K562 (cell line): Measurements from ENCODE around the gene FKBP8. TPM values are rescaled to one million over a fixed set of nuclear protein-coding genes. Genes with fewer than 3 reads are reported as not detected.

ENCODE experiments used
- ATAC-seq: fragments of 200-7000 bp; cut with Tn5 transposase; 3 replicates; pipeline ENCODE4 v1.9.1; 2020; ENCODE audit warnings: moderate library complexity
- BruUV-seq: library from RNA; stranded (reverse); fragments of 400-500 nt; replicated peaks from 2 replicates; lab custom pipeline; 2021; lab: Mats Ljungman, UMichigan
- CTCF ChIA-PET: fragments of 300-600 bp; formaldehyde crosslinking; extraction: SDS; loops from one replicate; lab custom pipeline; 2021; ENCODE audit warnings: low intra/inter-chr PET ratio; lab: Yijun Ruan, JAX
- POLR2A ChIA-PET: fragments of 300-600, 350-650 bp; sonication (Branson Sonifier 250); formaldehyde crosslinking; extraction: SDS; loops from one replicate; lab custom pipeline; 2021; ENCODE audit warnings: antibody characterized with exemption, inconsistent platforms; lab: Yijun Ruan, JAX
- DNase-seq, 4 experiments: peaks; one replicate each; pipeline versions ENCODE4 v3.0.0 to v3.0.0-alpha.2; 2011 to 2018; ENCODE audit warnings: low spot score in 3 of 4, mixed read lengths in 3 of 4; ENCODE audit errors: extremely low read depth in 1 of 4
- FAIRE-seq: peaks from 2 replicates; lab custom pipeline; 2011; peaks lifted over from hg19 to GRCh38; lab: Jason Lieb, UNC
- H2AFZ ChIP-seq: 2 replicates; pipeline ENCODE4 v1.6.0; 2011; ENCODE audit warnings: low read depth, low read length, control low read depth, inconsistent platforms
- H3K27ac ChIP-seq: fragments of 200-600 bp; 3 replicates; pipeline ENCODE4 v1.8.0; 2011; ENCODE audit warnings: low read depth, mild to moderate bottlenecking, control low read depth, inconsistent platforms, low read length, moderate library complexity, mixed read lengths; ENCODE audit errors: extremely low read depth
- H3K27me3 ChIP-seq, 2 experiments: fragments of 300-600 bp in 1 of 2; 2 replicates in 1 of 2; 3 replicates in 1 of 2; pipeline versions ENCODE4 v1.6.0 to v1.8.0; 2011; ENCODE audit warnings: inconsistent platforms in 2 of 2, low read length in 2 of 2, mild to moderate bottlenecking in 1 of 2, mixed read lengths in 1 of 2, moderate library complexity in 1 of 2; ENCODE audit not compliant: control insufficient read depth in 2 of 2, insufficient read depth in 2 of 2
- H3K36me3 ChIP-seq: fragments of 300-600 bp; 3 replicates; pipeline ENCODE4 v1.8.0; 2011; ENCODE audit warnings: mild to moderate bottlenecking, low read length, inconsistent platforms; ENCODE audit not compliant: control insufficient read depth, insufficient read depth
- H3K4me1 ChIP-seq, 2 experiments: fragments of 200-600 bp in 1 of 2; replicated peaks in 1 of 2; 2 replicates in 1 of 2; 3 replicates in 1 of 2; pipeline versions ENCODE4 v1.5.1 to v1.8.0; 2011; ENCODE audit warnings: inconsistent platforms in 2 of 2, low read length in 2 of 2, mild to moderate bottlenecking in 1 of 2, mixed read lengths in 1 of 2, moderate library complexity in 1 of 2; ENCODE audit not compliant: control insufficient read depth in 2 of 2, insufficient read depth in 2 of 2
- H3K4me2 ChIP-seq: 2 replicates; pipeline ENCODE4 v1.6.1; 2011; ENCODE audit warnings: low read length, control low read depth, inconsistent platforms, mixed read lengths; ENCODE audit not compliant: insufficient read depth
- H3K4me3 ChIP-seq: fragments of 200-600 bp; sonication (generic), shearing (Covaris generic); 2 replicates; pipeline ENCODE4 v1.5.1; 2016; ENCODE audit warnings: control low read depth, inconsistent platforms
- H3K79me2 ChIP-seq: fragments of 200-600 bp; 3 replicates; pipeline ENCODE4 v1.8.0; 2011; ENCODE audit warnings: low read length, inconsistent platforms; ENCODE audit not compliant: control insufficient read depth, insufficient read depth
- H3K9ac ChIP-seq, 2 experiments: 2 replicates each; pipeline versions ENCODE4 v1.6.0 to v1.6.1; 2011; ENCODE audit warnings: low read depth in 2 of 2, low read length in 2 of 2, control low read depth in 1 of 2, inconsistent platforms in 1 of 2, mild to moderate bottlenecking in 1 of 2, mixed read lengths in 1 of 2; ENCODE audit not compliant: insufficient read depth in 1 of 2
- H3K9me1 ChIP-seq: one replicate; pipeline ENCODE4 v1.6.0; 2011; ENCODE audit warnings: inconsistent platforms, mild to moderate bottlenecking, low read length, moderate library complexity; ENCODE audit not compliant: control insufficient read depth, insufficient read depth
- H3K9me3 ChIP-seq: replicated peaks from 2 replicates; pipeline ENCODE4 v1.5.1; 2011; ENCODE audit warnings: low read depth, low read length, inconsistent platforms; ENCODE audit not compliant: control insufficient read depth, insufficient read depth
- H4K20me1 ChIP-seq: replicated peaks from 2 replicates; pipeline ENCODE4 v1.6.1; 2011; ENCODE audit warnings: low read length, inconsistent platforms, mixed read lengths; ENCODE audit not compliant: control insufficient read depth, insufficient read depth
- ARID4B ChIP-seq: sonication (generic); formaldehyde crosslinking; IDR thresholded peaks from 2 replicates; pipeline ENCODE4 v1.8.0; 2022; ENCODE audit warnings: mild to moderate bottlenecking, missing genetic modification reagents
- NR2C2 ChIP-seq, 2 experiments: fragments of 200-800 bp in 1 of 2; sonication (Bioruptor generic) in 1 of 2; sonication (generic) in 1 of 2; formaldehyde crosslinking in 1 of 2; IDR thresholded peaks; 2 replicates each; pipeline versions ENCODE4 v1.6.1 to v1.8.0; 2016 to 2022; ENCODE audit warnings: mild to moderate bottlenecking in 1 of 2, missing compliant biosample characterization in 1 of 2, missing genetic modification characterization in 1 of 2, missing genetic modification reagents in 1 of 2
- POLR2B ChIP-seq: fragments of 450-650 bp; IDR thresholded peaks from 2 replicates; pipeline ENCODE4 v1.6.1; 2018; ENCODE audit warnings: low read depth; ENCODE audit not compliant: partially characterized antibody
- PREB ChIP-seq: sonication (generic); formaldehyde crosslinking; IDR thresholded peaks from 2 replicates; pipeline ENCODE4 v1.8.1; 2023; ENCODE audit warnings: mild to moderate bottlenecking, missing genetic modification reagents
- SMARCA5 ChIP-seq: fragments of 450-650 bp; IDR thresholded peaks from 2 replicates; pipeline ENCODE4 v1.6.1; 2016
- SMARCE1 ChIP-seq: fragments of 450-650 bp; IDR thresholded peaks from 2 replicates; pipeline ENCODE4 v1.7.1; 2016; ENCODE audit warnings: mild to moderate bottlenecking
- TEAD2 ChIP-seq: fragments of 450-650 bp; IDR thresholded peaks from 2 replicates; pipeline ENCODE4 v1.6.1; 2016; ENCODE audit warnings: missing genetic modification characterization, control low read depth, missing compliant biosample characterization
- ZC3H4 ChIP-seq: sonication (generic); formaldehyde crosslinking; IDR thresholded peaks from 2 replicates; pipeline ENCODE4 v1.9.0; 2021; ENCODE audit warnings: missing genetic modification reagents, borderline replicate concordance
- ZNF12 ChIP-seq: sonication (generic); formaldehyde crosslinking; IDR thresholded peaks from 2 replicates; pipeline ENCODE4 v1.4.0; 2020; ENCODE audit warnings: mild to moderate bottlenecking, missing genetic modification reagents
- WGBS: fragments of 100-300 bp; shearing (Covaris generic); methylation state at CpG from one replicate; pipeline ENCODE4 v1.1.6; 2016; ENCODE audit warnings: low coverage, mixed read lengths; ENCODE audit not compliant: insufficient coverage; ENCODE audit errors: missing lambda C conversion rate; 5-methylcytosine and 5-hydroxymethylcytosine counted together
- in situ Hi-C: fragments of 300-500 bp; cut with MboI; formaldehyde crosslinking; loops from 4 replicates; pipeline ENCODE4 v1.15.0; 2018; ENCODE audit warnings: inconsistent platforms, mixed read lengths
- intact Hi-C: fragments of 100-400 bp; cut with micrococcal nuclease; formaldehyde crosslinking; loops from 2 replicates; pipeline ENCODE4 v1.14.2; 2022
- polyA plus RNA-seq, 8 experiments: library from polyadenylated mRNA; depleted of rRNA in 4 of 8; stranded (reverse) in 5 of 8; unstranded in 3 of 8; fragments of >200 nt; fragmentation: Nextera tagmentation in 2 of 8; fragmentation: Illumina TruSeq in 1 of 8; extraction: Ambion mirVana in 2 of 8; extraction: Trizol in 1 of 8; gene quantifications; 2 replicates each; pipeline versions ENCODE4 v1.2.1 to v1.2.3, GENCODE V29; 2011 to 2014; ENCODE audit warnings: inconsistent platforms in 1 of 8, missing spikeins in 1 of 8
- total RNA-seq, 7 experiments: library from RNA; depleted of rRNA in 6 of 7; stranded (reverse); fragments of >200 nt in 6 of 7; fragmentation: Illumina TruSeq in 2 of 7; extraction: Trizol in 2 of 7; gene quantifications; 2 replicates each; pipeline versions ENCODE4 v1.2.1 to v1.2.3, GENCODE V29; 2011 to 2021; ENCODE audit warnings: low replicate concordance in 1 of 7
- TF ChIP-seq, protein P1 (sequence below): sonication (generic); formaldehyde crosslinking; IDR thresholded peaks from 2 replicates; pipeline ENCODE4 v1.8.0; 2023; ENCODE audit warnings: mild to moderate bottlenecking, missing genetic modification reagents

Gene FKBP8
- total and polyA plus RNA-seq, 9 of the 15 experiments (the other 6 are each of a cell fraction or from before 2014, with no cell fraction given), result 0.46 to 236 (median 104) TPM

- peak overlapping the region; percentile 96 for H3K4me2 ChIP-seq
- H3K27ac ChIP-seq, result peak overlapping the region; percentile 81
- H3K79me2 ChIP-seq, result peaks cover 44% of the 10 kb centered on the region
- POLR2A ChIA-PET, result interaction anchor here (0.7 to 4.7 kb wide), 10 partner anchors 12 to 73 kb away, joined by 3 to 49 read pairs (median 7); partner anchors contain the start of genes FKBP8, REX1BD and UBA52
- intact Hi-C loops, result loop anchor here (5.0 kb wide), 1 partner anchor 36 kb away; the partner anchor contains the start of gene ELL
- TF ChIP-seq POLR2B (no peak), SMARCA5 (0 out of 2 replicates have a peak, but pooled peaks have one; percentile 12), PREB (CRISPR knock-in tag) (no peak), ZNF12 (0 out of 2 replicates have a peak, but pooled peaks have one; percentile 12), ARID4B (peak; percentile 36; the same call in 1 of the 2 replicates), TEAD2 (tag) (no peak), ZC3H4 (CRISPR knock-in tag) (peak; percentile 21; the same call in 1 of the 2 replicates), NR2C2 (CRISPR knock-in tag; IDR thresholded peaks at IDR 0.05) (no peak), NR2C2 (tag; IDR thresholded peaks at IDR 0.05) (peak; percentile 25), SMARCE1 (0 out of 2 replicates have a peak, but pooled peaks have one; percentile 16)
- TF ChIP-seq, protein P1, sequence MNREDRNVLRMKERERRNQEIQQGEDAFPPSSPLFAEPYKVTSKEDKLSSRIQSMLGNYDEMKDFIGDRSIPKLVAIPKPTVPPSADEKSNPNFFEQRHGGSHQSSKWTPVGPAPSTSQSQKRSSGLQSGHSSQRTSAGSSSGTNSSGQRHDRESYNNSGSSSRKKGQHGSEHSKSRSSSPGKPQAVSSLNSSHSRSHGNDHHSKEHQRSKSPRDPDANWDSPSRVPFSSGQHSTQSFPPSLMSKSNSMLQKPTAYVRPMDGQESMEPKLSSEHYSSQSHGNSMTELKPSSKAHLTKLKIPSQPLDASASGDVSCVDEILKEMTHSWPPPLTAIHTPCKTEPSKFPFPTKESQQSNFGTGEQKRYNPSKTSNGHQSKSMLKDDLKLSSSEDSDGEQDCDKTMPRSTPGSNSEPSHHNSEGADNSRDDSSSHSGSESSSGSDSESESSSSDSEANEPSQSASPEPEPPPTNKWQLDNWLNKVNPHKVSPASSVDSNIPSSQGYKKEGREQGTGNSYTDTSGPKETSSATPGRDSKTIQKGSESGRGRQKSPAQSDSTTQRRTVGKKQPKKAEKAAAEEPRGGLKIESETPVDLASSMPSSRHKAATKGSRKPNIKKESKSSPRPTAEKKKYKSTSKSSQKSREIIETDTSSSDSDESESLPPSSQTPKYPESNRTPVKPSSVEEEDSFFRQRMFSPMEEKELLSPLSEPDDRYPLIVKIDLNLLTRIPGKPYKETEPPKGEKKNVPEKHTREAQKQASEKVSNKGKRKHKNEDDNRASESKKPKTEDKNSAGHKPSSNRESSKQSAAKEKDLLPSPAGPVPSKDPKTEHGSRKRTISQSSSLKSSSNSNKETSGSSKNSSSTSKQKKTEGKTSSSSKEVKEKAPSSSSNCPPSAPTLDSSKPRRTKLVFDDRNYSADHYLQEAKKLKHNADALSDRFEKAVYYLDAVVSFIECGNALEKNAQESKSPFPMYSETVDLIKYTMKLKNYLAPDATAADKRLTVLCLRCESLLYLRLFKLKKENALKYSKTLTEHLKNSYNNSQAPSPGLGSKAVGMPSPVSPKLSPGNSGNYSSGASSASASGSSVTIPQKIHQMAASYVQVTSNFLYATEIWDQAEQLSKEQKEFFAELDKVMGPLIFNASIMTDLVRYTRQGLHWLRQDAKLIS, result 0 out of 2 replicates have a peak, but pooled peaks have one; percentile 30
- TF ChIP-seq, all 486 proteins: peak for 7
- H3K4me3 ChIP-seq, result peak overlapping the region; percentile 77
- H2AFZ ChIP-seq, result peak overlapping the region; percentile 73; the same call in 1 of the 2 replicates
- DNase-seq (no peak), FAIRE-seq (no peak), ATAC-seq (peak; percentile 25)
- H3K9ac ChIP-seq, result peak overlapping the region; percentile 78 to 97
- 2% methylated on average over 11 of the region's 11 CpGs for WGBS
- in situ Hi-C loops, result no loop called here
- TSS peak; percentile 66 for BruUV-seq
- H3K36me3 ChIP-seq, result peaks cover 33% of the 10 kb centered on the region; the same call in 2 of the 3 replicates
- H3K9me1 ChIP-seq, result no peaks in the 10 kb centered on the region
- no peaks in the 10 kb centered on the region for H3K27me3 ChIP-seq
- H3K4me1 ChIP-seq, result peaks cover 8 to 22% of the 10 kb centered on the region in 2 experiments; a peak in 4 of 5 replicates
- CTCF ChIA-PET, result no interaction called here
- H3K9me3 ChIP-seq, result no peaks in the 10 kb centered on the region
- H4K20me1 ChIP-seq, result no peaks in the 10 kb centered on the region
These were observed 14.8 kb upstream of the FKBP8 start for GRCh38 chr19:18558202-18558555.
